Measurements from ENCODE around the gene TRDMT1.

TRDMT1 gene

GRCh38 chr10:17169803-17170202, 31.7 kb downstream of the TRDMT1 start:
- no peak for DNase-seq

DNA sequence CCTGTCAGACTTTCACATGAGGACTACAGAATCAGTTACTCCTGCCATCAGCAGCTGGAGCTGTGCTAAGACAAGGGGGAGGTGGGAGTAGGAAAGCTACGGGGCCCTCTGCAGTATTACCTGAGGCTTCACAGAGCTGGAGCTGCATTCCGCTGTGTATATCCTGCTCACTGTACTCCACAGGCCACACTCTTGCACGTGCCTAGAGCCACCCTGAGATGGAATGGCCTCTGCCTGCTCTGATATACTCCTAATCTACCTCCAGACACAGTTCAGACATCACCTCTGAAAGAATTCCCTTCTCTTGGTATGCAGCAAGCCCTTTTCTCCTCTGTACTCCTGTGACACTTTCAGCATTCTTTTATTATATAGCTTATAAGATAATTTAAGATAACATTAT, 34.8 kb downstream of the TRDMT1 start:
- no peak for DNase-seq

- DNase-seq: no peak
Observed at GRCh38 chr10:17162828-17163227, 38.6 kb downstream of the TRDMT1 start.

DNA sequence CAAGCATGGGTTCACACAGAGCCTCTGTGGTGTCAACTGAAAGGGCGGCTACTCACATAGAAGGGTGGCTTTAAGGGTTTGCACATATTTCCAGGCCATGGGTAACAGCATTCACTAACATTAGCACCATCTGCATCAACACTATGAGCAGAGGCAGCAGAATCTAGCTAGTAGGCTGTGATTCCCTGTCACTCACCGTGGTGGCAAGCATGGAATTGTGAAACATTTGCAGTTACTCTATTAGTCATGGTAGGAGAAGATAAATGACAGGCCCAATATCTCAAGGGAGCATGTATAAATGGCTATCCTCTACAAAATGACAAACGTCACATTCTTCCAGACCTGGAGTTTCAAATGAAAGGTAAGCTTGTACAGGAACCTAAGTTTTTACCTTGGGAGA, 39.7 kb downstream of the TRDMT1 start:
- no peak for DNase-seq

GRCh38 chr10:17157024-17157423, 44.4 kb downstream of the TRDMT1 start:
- no peak for DNase-seq

- no peak for DNase-seq
Observed at GRCh38 chr10:17155826-17156225, 45.6 kb downstream of the TRDMT1 start.

DNA sequence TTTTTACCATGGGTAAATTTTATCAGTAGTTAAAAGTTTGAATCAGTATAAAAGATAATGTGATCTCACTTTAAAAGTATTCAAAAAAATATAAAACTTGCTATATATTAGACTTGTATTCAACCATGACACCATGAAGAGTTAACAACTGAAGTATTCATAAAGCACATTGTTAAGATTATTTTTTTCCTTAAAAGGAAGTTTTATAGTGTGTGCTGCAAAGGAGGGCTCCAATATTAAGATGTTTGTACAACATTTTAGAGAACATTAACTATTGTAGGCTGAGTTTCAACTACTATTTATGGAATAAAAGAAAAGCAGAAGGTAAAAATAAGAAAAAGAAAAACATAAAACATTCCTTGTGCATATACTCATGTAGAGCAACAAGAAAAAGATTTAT, 47.4 kb downstream of the TRDMT1 start:
- no peak for DNase-seq

DNA sequence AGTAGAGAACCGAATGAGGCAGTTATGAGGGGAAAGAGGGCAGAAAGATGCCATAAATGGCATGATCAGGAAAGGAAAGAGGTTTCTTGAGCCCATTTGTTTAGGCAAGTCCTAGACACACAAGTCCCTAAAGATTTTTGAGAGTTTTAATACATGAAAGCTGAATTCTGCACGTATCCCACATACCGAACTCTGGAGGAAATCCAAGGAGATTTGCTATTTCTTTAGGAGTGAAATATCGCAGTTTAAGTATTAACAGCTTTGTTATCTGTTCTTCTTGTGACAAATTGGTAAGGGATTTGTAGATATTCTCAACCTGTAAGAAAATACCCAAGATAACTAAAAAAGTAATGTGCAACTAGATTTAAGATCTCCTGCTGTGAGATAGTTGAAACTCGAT, 48.2 kb downstream of the TRDMT1 start:
- DNase-seq: no peak

DNA sequence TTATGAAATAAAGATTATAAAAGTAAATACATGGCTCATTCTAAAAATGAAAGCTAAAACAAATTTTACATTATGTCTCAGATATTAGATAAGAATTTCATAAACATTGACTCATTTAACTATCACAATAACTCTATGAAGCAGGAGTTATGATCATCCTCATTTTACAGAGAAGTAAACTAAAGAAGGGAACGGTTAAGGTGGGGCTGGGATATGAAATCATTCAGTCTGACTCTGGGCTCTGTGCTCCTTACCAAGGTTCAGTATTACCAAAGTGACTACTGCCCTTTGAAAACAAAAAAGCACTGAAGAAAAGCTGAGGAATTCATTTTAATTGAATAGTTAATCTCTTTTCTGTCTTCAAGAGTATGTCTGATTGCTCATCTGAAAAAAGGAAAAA, 49.8 kb downstream of the TRDMT1 start:
- no peak for DNase-seq

DNA sequence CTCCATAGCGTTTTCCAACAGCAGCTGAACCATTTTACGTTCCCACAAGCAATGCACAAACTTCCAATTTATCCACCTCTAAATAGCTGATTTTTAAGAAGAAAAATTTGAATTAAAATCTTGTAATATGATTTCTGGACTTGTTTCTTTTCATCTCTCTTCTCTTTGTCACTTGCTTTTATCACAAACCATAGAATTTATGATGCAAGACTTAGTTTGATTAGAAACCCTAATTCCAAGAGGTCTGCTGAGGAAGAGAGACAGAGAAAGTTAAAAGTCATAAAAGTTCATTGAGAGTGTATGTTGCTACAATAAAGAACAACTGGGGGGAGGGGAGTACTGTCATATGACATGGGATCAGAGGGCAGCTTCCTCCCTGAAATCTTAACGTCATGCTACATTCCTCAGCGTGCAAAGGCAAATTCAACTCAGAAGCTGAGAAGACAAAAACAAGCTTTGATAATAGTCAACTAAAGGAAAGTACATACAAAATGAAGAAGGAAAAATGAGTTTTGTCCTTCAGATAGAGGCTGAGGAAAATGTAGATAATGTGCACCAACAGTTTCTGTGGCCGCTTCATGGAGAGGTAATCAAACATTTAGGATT, 53.5 kb downstream of the TRDMT1 start:
- no peak for DNase-seq

DNA sequence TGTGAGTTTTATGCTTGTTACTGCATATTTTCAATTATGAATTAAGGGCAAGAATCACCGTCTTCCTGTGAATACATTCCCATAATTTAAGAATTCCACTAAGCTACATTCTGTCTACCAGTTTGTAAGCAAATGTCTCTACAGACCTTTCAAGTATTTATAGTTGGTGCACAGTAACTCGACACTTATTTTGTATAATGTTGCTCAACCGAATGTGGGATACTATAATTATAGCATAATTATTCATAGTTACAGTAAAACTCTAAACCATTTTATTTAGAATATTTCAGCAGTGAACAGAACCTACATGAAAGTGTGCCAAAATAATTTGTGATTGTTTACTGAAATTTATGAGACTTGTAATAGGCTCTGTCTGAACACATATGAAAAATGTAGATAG, 54.6 kb downstream of the TRDMT1 start:
- DNase-seq: no peak

DNA sequence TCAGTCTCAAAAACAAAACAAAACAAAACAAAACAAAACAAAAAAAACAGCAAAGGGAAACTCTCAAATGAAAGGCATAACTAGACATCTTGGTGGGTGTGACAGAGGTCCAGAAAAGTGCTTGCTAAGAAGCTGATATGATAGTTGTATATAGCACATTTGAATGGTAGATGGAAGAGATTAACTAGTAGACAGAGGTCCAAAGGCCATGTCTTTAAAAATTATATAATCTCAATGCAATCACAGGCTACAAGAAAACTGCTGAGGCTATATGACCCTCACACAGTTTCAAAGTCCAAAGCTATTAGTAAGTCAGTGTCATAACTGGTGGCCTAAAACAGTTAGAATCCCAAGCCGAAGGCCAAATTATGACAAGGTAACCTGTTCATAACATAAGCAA, 56.2 kb downstream of the TRDMT1 start:
- no peak for DNase-seq

GRCh38 chr10:17144757-17145156, 56.7 kb downstream of the TRDMT1 start:
- DNase-seq: no peak

DNA sequence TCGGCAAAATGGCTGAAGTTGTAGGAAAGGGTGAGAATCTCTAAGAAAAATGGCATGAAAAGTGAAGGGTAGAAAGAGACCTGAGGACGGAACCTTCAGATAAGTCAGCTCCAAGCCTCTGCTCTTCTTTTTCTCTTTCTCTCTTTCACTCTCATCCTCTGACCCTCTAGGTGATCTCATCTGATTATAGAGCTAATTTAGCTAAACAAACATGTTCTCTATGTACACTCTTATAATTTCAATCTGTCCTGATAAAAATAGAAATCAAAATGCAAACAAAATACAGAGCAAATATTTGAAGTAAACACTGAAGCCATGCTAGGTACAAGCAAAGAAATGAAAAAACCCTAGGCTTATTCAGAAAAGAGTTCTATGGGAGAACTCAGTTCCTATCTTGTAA, 57.4 kb downstream of the TRDMT1 start:
- no peak for DNase-seq

GRCh38 chr10:17143055-17143690, 58.3 kb downstream of the TRDMT1 start:
- no peak for DNase-seq

DNA sequence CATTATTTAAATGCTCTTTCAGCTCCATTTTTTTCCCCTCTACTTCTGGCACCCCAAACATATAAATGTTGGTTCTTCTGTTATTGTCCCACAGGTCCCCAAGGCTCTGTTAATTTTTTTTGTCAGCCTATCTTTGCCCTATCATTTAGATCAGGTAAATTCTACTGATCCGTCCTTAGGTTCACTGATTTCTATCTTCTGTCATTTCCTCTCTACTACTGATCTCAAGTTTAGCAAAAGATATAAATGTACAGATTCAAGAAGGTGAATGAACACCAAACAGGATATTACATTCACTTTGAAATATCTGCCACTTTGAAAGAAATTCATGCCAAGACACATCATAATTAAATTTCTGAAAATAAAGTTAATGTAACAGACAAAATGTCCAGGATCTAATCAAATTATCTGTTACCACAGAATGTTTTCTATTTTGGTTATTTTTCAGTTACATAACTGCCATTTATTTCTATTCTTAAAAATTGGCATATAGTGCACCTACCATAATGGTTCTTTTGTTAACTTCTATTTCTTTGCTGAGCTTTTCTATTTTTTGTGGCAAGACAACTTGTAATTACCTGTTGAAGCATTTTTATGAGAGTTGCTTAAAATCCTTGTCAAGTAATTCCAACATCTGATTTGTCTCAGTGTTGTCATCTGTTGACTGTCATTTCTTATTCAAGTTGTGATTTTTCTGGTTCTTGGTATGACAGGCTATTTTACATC, 59.8 kb downstream of the TRDMT1 start:
- DNase-seq: no peak

DNA sequence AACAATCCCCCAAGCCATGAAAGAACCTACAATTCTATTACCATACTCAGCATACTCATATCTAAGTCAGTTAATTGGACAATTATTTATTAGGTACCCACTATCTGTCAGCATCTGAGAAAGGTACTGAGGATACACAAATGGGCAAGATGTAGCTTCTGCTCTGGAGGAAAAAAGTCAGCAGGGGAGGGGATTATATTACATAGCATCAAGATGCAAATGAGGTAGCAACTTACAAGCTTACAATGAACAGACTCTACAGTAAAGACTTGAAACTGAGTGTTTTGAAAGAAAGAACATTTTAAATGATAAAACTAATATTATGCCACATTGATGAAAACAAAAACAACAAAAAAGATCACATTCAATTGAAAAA, 61.1 kb downstream of the TRDMT1 start:
- no peak for DNase-seq

DNA sequence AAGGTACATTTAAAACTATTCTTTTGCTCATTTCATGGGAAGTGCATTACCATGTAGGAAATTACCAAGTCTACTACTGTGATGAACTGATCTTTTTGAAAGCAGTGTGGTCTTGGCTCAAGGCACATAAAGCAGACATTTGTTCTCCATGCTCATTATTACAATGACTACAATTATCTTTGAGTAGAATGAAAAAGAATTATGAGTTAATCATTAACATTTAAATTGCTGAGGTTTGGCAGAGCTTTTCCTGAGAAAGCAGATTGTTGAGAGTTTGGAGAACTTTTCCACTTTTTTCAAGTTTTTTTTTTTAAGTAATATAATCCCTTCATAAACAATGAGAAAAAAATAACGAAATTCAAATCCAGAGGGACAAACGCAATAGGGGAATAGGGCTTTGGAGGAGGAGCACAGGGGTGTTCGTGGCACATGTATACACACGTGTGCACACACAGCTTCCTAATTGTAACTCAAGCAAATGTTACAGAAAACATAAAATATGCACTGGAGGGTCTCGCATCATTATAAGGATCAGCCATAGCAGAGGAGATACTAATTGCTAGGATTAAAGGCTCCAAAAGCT, 62.9 kb downstream of the TRDMT1 start:
- DNase-seq: no peak

DNA sequence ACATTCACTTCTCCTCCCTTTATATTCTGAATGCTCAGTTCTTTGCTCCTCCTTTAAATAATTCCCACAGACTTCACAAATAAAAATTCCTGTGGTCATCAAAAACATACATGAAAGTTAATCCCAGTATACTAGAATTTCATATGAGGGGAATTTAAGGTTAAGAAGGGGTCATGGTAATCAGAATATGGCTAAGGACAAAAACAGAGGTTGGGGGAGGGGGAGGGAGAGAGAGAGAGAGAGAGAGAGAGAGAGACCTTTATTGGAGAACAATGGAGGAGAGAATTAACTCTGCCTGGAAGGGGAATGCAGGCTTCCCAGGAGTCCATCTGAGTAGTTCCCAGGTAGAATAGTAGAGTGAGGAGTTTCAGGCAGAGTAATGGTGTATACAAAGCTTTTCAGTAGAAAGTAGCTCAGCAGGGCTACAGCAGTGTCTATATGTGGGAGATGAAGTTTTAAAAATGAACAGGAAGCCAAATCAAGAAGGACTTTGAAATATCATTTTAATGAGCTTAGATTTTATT, 66.7 kb downstream of the TRDMT1 start:
- no peak for DNase-seq

DNA sequence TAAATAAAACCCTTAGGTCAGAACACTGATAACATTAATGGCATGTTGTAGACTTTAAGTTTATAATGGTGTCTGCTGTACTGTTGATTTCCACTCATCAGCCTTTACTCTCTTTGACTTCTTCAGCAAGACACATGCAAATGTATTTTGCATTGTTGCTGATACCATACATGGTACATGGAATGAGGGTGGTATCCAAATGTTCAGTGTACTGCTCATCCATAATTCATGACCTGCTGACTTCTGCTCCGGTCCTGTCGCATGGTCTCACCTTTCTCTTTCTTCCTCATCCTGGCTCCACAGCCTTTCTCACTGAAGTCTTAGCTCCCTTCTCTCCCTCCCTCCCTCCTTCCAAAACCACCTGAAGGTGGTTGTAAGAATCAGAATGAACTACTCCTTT, 67.2 kb downstream of the TRDMT1 start:
- DNase-seq: no peak

- DNase-seq: no peak
Observed at GRCh38 chr10:17129741-17130140, 71.7 kb downstream of the TRDMT1 start, which contains the start of gene CUBN. Gene CUBN (minus strand): TSS chr10:17129811. CDS start chr10:17129765, 46 bp downstream.

GRCh38 chr10:17128261-17128660, 73.2 kb downstream of the TRDMT1 start:
- no peak for DNase-seq

DNA sequence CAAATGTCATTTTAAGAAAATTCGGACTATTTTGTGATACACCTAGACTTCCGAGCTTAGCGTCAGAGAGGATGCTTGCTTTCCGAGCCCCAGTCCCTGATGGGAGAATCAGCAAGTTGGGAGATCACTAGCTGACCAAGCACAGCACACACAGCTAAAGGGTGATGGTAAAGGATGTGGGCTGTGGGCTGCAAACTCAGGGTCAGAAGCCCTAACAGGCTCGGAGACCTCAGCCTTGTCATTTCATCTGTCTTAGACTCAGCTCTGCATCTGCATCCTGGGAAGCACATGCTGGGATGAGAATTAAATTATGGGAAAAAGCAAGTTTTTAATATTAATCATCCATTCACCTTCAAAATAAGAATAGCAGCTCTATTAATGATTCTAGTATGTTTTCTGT, 75.1 kb downstream of the TRDMT1 start:
- no peak for DNase-seq
